GM18520 (cell line): Measurements from ENCODE around the gene TBX18.

Experiments used
- ATAC-seq: cut with Tn5 transposase; IDR thresholded peaks from one replicate; pipeline ENCODE4 v1.9.1; 2021; ENCODE audit not compliant: unreplicated experiment

The TBX18 gene

GRCh38 chr6:84764332-84765049, at the start of gene TBX18:
Gene TBX18 (minus strand): TSS chr6:84764598. CDS start chr6:84764181, 417 bp downstream.
- ATAC-seq: no peak

DNA sequence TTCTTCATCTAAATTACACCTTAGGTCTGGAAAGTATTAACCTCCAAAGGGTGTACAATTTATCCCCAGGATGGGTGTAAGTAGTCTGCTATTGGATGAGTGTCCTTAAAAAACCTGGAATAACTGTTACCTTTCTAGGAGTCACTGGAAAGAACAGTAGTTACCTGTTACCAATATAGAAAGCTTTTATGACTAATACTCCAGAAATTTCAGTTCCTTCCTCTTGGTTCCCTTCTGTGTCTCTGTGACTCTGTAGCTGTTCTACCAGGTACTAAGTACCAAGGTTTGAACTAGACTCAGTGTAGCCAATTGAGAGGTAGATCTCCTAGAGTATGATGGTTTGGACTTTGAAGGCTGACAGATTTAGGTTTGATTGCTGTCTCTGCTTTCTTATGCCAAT, 47.0 kb upstream of the TBX18 start:
- ATAC-seq: no peak

DNA sequence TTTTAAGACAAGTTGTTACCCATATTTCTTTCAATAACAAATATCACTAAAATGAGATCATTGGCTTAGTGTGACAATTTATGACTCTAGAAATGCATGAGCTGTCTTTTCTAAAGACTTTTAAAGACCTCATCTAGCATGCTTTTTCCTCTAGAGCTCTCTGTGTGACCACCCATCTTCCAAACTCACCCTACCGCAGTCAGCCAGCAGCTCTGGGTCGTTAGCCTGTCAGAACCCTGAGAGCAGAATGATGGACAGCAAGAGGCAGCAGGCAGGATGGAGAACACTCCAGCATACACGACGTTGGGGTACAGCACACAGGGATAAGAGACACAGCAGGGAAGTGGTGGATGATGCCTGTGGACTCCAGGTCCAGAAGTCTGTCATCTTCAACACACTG, 45.1 kb upstream of the TBX18 start:
- no peak for ATAC-seq

- ATAC-seq: no peak
Measured at GRCh38 chr6:84808491-84809061, 44.2 kb upstream of the TBX18 start.

GRCh38 chr6:84805145-84805544, 40.7 kb upstream of the TBX18 start:
- no peak for ATAC-seq

DNA sequence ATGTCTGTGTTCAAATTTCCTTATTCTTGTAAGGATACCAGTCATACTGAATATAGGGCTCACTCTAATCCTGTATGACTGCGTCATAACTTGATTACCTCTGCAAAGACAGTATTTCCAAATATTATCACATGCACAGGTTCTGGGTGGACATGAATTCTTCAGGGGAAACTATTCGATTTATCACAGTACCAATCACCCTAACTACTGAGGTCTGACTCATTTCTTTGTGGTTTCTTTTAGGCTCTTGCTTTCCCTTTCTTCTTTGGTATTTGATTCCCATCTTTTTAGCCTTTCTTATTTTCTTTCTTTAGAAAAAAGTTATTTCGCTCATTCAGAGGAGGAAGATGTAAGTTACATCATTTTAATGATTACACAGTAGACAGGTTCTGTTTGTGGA, 40.3 kb upstream of the TBX18 start:
- no peak for ATAC-seq

- no peak for ATAC-seq
Measured at GRCh38 chr6:84801250-84801649, 36.9 kb upstream of the TBX18 start.

- no peak for ATAC-seq
Measured at GRCh38 chr6:84798257-84798656, 33.9 kb upstream of the TBX18 start.

- no peak for ATAC-seq
Measured at GRCh38 chr6:84796343-84796742, 31.9 kb upstream of the TBX18 start.

DNA sequence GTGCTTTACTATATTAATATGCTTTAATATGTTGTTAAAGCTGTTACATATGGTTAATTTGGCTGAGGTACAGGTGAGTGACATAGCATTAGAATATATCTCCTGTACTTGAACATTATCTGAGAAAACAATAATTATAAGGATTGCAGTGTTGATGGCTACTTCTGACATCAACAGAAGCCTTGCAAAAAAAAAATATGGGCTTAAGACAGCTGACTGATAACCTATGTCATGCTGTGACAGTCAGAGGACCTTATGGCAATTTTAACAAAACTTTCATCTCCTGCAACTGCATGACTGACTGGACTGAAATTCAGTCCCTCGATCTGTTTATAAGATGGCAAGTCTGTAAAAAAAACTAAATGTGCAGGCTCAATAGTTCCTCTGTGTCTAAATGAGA, 27.5 kb upstream of the TBX18 start:
- no peak for ATAC-seq

DNA sequence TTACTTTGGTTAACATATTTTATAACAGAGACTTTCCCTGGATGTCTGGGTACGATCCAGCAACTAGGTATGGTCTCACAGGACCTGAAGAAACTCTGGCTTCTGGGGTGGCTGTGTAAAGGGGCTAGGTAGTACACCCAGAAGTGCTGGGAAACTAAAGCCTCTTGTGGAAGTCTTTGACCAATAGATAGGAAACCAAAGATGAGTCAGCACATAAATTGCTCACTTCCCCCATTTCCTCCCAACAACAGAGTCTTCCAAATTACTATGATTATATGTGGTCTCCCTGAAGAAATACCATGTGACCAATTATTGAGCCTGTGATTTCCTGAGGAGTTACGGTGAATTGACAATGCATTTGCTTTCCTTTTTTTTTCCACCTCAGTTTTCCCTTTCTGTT, 26.8 kb upstream of the TBX18 start:
- ATAC-seq: no peak

GRCh38 chr6:84789170-84789569, 24.8 kb upstream of the TBX18 start:
- no peak for ATAC-seq

- no peak for ATAC-seq
Measured at GRCh38 chr6:84788689-84789088, 24.3 kb upstream of the TBX18 start.

DNA sequence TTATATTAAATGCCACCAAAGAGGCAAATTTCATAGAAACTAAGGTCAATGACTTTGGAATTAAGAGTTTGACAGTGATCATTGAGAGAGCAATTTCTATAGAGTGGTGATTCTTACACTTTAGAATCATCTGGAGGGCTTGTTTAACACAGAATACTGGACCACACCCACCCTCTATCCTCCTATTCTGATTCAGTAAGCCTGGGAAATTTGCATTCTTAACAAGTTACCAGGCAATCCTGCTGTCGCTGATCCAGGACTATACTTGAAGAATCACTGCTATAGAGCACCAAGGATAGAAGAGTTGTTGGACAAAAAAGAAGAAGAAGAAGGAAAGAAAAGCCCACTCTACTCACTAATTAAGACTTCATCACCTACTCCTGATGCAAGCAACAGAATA, 21.3 kb upstream of the TBX18 start:
- no peak for ATAC-seq

DNA sequence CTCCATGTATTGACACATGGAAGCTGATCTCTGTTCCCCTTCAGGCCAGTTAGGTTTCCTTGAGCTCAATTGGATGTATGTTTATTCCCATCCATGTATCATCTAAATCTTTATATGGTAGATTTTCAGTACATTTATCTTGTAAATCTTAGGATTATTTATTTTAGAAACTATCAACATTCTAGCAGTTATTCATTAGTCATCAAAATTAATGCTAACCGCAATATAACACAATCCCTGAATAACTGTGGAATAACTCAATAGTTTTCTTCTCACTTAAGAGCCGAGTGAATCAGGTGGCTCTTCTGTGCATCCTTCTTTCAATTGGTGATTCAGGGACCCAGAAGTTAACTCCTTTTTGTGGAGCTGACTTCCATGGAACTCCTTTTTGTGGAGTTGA, 15.5 kb upstream of the TBX18 start:
- no peak for ATAC-seq

- ATAC-seq: no peak
Measured at GRCh38 chr6:84779380-84779779, 15.0 kb upstream of the TBX18 start.

GRCh38 chr6:84777888-84778287, 13.5 kb upstream of the TBX18 start:
- ATAC-seq: no peak

GRCh38 chr6:84776392-84776791, 12.0 kb upstream of the TBX18 start:
- no peak for ATAC-seq

GRCh38 chr6:84775751-84776150, 11.4 kb upstream of the TBX18 start:
- no peak for ATAC-seq

DNA sequence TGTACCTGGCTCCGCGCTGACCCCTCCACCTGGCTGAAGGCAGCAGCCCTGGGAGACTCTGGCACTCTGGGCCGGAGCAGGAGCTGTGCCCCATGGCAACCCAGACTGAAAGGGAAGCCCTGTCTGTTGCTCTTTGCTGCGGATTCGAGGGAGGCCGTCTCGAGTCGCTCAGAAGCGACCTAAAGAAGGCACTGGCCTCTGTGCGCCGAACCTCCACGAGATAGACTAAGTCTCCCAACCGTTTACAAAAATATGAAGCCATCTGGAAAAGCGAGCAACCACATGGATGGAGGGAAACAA, 10.5 kb upstream of the TBX18 start:
- peak; percentile 16 for ATAC-seq

- ATAC-seq: peak; percentile 67
Measured at GRCh38 chr6:84774157-84774984, 10.0 kb upstream of the TBX18 start.

GRCh38 chr6:84773431-84774156, 9.2 kb upstream of the TBX18 start:
- ATAC-seq: no peak
